HG03558 (cell line): ENCODE data around the gene HELZ.
A peak's percentile ranks its signal among the peaks of the same experiment; 100 is the strongest.
"Not testable (repeated sequence)": the region's sequence is repeated elsewhere in the genome, so short reads cannot be mapped to it uniquely, and the experiment has no call there.

Experiments
- ATAC-seq: cut with Tn5 transposase; IDR thresholded peaks from one replicate; pipeline ENCODE4 v1.9.1; 2021; ENCODE audit warnings: moderate number of reproducible peaks; ENCODE audit not compliant: unreplicated experiment; ENCODE audit errors: extremely low read depth

Gene HELZ

DNA sequence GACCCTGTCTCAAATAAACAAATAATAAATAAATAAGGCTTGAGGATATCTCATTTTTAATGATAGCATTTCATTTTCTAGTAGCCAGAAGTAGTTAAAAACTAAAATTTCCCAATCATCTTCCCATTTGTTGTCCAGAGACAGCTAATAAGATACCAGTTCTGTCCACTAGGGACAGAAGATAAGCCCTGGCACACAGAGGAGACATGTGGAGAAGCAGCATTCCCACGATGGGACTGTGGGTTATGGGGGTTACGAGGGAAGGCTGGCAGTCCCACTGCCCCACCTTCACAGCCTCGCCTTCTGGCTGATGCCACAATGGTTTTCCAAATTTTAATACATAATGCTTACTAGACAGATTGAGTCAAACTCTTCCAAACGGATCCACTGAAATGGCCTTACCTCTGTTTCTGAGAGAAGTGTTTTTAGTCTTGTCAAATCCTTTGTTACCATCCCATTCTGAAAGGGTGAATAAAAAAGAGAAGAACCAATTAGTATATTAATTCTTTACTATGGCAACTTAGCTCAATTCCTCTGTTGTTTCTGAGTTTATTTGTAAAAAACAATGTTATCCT lies 44.2 kb downstream of the HELZ start:
- ATAC-seq, result no peak

DNA sequence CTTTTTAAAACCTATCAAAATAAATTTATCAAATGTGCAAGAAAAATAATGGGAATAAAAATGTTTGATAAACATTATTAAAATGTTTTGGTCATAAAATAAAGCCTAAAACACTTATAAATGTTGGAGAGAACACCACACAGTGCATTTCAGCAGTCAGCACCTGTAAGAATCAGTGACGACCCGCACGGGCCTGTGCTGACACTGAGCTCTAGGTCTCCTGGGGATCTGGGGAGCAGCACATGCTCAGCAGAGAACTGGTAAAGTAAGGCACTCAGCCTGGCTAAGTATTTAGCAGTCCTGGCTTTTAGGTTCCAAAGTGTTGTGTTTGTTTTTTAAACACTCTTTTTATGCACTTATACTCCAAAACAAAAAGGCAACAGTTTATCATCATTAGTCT lies 46.9 kb downstream of the HELZ start:
- no peak for ATAC-seq

DNA sequence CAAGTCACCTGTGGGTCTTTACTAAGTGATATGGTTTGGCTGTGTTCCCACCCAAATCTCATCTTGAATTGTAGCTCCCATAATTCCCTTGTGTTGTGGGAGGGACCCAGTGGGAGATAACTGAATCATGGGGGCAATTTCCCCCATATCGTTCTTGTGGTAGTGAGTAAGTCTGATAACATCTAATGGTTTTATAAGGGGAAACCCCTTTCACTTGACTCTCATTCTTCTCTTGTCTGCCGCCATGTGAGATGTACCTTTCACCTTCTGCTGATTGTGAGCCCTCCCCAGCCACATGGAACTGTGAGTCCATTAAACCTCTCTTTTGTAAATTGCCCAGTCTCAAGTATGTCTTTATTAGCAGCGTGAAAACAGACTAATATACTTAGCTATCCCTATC lies 48.0 kb downstream of the HELZ start:
- not testable (repeated sequence) for ATAC-seq

DNA sequence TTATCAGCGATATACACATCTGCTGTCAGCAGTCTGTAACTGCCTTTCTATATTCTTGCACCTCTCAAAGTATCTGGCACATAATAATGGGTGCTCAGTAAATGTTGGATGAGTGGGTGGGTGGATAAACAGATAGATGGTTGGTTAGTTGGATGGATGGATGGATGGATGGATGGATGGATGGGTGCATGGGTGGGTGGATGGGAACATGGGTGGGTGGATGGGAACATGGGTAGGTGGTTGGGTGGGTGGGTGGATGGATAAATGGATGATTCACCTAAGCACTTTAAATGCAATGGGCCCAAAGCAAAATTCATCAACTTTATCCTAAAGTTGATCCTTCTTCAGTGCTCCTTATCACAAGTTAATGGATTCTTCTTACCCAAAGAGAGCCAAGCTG lies 48.6 kb downstream of the HELZ start:
- no peak for ATAC-seq

DNA sequence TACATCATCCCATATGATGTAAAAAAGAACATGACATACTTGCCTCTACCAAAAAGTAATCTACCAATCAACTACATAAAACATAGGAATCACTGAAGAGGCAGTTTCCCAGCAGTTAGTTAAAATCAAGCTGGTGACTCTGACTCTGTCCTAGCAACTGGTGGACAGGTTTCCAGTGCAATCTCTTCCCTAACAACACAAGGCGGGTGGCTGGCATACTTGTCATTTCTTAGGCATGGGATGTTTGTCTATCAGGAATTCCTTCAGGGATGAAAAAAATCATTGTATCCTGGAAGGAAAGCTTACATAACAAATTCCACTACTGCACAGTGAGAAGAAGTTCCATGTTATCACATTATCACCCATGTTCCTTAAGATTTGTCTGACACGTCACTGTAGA lies 50.9 kb downstream of the HELZ start:
- no peak for ATAC-seq

DNA sequence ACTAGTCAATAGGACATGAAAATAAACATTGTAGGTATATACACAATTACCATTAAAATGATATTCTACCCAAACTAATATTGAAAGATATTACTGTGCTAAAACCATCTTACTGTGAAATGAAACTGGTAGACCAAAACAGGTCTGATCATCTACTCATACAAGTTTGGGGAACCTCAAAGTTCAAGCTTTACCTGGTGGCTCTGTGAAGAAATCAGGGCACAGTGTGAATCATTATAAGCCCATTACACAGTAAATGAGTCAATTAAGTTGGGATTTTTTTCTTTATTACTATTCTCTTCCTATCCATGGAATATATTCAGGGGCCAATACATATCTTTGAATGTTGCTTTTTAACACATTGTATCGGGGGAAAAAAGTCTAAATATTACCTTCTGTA lies 57.1 kb downstream of the HELZ start:
- ATAC-seq, result no peak

DNA sequence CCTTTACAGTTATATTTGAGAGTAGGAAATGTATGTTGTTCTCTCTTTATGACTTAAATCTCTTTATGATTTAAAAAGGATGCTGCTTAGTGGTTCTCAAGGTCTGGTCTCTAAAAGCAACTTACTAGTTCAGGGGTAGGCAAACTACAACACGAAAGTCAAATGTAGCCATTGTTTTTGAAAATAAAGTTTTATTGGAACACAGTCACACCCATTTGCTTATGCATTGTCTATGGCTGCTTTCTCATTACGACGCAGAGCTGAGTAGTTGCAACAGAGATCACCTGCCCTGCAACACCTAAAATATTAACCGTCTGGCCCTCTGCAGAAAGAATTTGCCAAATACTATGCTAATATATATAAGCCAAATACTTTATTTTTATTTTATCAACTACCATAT lies 58.2 kb downstream of the HELZ start:
- ATAC-seq, result no peak

DNA sequence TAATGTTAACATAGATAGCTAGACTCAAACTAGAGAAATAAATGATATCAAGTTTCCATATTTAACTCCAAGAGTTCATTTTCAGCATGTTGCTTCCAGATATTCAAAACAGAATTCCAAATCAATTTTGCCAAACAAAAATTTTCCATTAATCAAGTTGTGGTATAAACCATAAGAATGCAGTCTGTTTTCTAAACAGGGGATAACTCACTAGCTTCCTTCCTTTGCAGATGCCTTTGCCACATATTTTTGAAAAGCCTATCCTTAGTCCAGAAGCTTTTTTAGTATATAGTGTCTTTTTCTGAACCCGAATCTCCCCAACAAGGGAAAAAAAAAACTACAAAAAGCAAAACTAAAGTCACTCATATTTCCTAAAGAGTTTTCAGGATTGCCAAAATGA lies 61.5 kb downstream of the HELZ start:
- ATAC-seq, result no peak

DNA sequence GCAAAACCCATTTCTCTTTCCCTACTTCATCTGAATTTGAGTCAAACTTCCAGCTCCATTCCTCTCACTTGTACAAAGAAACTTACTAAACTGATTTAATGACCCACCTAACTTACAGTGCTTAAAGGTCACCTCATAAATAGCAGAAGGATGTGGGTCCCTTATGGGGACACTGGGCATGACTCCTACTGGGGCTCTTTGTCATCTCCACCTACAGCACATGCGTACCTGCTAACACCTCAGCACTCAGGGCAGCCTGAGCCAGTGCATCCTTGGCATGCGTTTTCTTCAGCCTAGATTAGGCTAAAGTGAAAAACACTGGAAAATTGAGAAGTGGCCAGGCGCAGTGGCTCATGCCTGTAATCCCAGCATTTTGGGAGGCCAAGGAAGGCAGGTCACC lies 63.2 kb downstream of the HELZ start:
- no peak for ATAC-seq

DNA sequence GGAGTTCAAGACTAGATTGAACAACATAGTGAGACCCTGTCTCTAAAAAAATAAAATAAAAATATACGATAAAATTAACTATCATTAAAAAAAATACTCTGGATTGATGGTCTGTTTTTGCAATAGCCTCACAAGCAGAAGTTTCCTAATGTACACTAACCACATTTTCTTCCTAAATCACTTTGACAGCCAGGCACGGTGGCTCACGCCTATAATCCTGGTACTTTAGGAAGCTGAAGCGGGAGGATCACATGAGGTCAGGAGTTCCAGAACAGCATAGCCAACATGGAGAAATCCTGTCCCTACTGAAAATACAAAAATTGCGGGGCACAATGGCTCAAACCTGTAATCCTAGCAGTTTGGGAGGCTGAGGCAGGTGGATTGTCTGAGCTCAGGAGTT lies 64.7 kb downstream of the HELZ start:
- ATAC-seq, result no peak

DNA sequence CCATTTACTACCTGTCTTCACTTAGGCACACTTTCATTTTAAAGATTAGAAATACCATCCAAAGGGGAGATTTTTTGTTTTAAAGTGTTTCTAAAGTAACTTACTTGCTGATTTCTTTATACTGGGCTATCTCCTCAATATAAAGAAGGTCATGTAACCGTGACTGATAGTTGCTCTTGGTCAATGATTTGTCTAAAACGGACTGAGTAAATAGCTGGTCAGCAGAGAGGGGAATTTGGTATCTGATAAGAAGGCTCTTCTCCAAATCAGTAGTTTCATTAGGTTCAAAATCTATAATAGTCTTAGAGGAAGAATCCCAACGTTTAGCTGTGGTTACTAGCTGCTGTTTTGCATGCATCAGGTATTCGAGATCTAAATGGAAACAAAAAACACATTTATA lies 66.4 kb downstream of the HELZ start:
- no peak for ATAC-seq

DNA sequence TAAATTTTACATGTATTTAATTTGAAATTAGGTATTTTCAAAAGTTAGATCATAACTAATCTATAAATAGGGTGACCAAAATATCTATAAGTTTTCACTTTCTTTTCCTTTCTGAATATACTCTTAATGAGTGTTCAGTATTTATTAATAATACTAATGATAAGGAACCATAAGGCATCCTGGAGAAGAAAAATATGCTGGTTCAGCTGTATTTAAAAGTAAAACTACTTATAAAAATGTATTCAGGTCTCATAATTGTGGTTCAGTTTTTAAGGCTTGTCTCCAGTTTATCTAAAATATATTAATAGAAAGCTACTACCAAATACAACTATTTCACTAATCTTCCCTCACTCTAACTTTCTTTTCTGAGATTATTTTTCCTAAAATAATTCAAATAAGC lies 67.3 kb downstream of the HELZ start:
- ATAC-seq, result no peak

DNA sequence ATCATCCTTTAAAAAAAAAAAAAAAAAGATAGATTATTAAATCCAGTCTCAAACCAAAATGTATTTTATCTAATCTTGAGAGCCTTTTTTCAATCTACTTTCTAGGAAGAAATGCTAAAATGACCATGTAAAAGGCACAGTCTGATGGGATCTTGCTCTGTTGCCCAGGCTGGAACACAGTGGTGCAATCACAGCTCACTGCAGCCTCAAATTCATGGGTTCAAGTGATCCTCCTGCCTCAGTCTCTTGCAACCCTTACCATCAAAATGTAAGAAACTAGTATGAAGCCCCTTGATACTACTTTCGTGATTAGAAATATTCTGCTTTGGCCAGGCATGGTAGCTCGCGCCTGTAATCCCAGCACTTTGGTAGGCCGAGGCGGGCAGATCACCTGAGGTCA lies 70.8 kb downstream of the HELZ start:
- ATAC-seq, result no peak

DNA sequence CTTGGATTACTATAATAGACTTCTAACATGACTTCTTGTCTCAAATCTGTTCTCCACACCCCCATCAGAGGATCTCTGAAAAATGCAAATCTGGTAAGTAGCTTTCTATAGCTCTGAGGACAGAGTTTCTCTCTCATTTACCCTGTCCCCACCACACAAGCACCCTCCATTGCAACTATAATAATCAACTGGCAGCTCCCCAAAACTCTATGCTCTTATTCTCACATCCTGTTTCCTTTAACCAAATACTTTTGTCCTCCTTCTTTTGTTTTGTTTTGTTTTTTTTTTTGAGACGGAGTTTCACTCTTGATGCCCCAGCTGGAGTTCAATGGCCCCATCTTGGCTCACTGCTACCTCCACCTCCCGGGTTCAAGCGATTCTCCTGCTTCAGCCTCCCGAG lies 73.4 kb downstream of the HELZ start:
- peak; percentile 71 for ATAC-seq

DNA sequence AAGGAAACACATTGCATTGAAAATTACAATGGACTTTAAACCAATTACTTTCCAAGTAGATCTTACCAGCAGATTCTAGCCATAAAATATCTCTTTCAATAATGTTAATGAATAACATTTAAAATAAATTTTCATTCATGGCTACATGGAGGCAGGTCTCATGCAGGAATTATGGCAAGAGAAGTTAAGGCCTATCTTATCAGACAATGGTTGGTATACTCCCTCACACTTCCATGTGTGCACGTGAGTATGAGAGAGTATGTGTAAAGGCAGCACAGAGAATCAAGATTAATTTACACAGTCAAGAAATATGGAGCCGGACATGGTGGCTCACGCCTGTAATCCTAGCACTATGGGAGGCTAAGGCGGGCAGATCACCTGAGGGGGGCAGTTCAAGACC lies 76.5 kb downstream of the HELZ start:
- ATAC-seq, result no peak

DNA sequence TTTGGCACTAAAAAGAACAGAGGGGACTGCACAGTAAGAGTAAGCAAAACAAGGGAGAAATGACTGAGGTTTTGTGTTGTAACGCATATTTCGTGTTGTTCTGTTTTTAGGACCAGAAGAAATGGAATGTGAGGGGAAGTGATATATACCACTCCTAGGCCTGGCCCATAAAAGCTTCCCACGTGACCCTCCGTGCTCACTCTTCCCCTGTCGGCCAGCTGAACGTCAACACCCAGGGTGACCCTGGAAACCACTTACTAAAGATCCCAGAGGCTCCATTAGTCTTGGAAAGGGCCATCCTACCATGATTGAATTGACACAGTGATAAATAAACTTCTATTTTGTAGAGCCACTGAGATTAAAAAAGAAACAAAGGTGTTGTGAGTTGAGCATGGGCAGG lies 79.8 kb downstream of the HELZ start:
- ATAC-seq, result no peak

DNA sequence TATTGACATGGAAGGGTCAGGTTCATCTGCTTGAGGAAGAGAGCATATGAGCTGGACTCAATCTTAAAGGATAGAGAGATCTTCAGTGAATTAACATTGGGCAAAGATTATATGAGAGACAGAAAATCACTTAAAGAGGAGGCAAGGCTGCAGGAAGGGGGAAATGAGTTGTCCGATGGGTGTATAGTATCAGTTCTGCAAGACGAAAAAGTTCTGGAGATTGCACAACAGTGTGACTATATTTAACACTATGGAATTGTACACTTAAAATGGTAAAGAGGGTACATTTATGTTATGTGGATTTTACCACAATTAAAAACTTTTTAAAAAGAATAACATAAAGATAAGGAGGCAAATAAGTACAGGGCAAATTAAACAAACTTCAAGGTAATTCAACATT lies 80.7 kb downstream of the HELZ start:
- ATAC-seq, result no peak

DNA sequence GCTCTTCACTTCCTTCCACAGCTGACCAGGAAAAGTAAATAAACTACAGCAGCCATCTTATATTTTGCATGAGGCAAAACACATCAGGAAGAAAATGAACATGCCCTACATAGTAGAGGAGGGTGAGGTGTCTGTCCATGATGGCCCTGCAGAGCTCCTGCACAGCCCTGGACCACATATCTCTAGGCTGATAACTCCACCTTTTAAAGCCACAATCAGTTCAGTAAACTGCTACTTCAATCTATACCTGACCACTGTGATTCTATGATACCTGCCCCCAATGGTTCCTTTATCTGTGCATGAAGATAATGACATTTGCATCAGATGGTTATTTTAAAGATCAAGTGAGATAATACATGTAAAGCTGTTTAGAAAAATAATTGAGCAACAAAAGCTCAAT lies 82.2 kb downstream of the HELZ start:
- ATAC-seq, result no peak

DNA sequence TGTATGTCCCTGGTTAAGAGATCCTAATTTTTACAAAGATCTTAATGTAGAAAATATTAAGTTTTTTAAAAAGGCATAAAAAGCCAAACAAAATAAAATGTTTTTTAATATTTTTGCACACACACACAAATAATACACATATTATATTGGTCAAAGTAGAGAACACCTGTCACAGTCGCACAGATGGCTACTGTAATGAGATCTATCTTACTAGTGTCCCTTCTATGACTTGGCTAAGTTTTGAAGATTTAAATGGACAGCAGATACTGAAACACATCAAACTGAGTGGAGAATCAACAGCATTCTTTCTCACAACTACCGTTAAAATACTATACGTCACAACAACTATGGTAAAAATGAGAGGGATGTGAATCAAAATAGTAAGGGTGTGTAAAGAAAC lies 83.4 kb downstream of the HELZ start:
- no peak for ATAC-seq

DNA sequence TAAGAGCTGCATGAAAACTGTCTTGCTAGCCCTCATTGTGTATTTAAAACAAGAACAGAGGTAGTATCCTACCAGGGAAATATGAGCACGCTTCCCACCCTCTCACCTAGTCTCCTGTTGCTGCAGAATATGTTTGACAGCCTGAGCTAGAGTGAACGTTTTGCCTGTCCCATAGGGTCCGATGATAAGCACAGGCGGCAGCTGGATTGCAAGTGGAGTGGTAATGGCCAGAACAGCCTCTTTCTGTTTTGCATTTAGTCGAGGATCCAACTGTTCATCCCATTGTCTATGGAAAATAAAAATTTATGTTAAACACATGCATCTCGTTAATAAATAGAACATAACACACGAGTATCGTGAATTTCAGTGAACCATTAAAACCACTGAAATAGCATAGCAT lies 84.2 kb downstream of the HELZ start:
- ATAC-seq, result no peak

DNA sequence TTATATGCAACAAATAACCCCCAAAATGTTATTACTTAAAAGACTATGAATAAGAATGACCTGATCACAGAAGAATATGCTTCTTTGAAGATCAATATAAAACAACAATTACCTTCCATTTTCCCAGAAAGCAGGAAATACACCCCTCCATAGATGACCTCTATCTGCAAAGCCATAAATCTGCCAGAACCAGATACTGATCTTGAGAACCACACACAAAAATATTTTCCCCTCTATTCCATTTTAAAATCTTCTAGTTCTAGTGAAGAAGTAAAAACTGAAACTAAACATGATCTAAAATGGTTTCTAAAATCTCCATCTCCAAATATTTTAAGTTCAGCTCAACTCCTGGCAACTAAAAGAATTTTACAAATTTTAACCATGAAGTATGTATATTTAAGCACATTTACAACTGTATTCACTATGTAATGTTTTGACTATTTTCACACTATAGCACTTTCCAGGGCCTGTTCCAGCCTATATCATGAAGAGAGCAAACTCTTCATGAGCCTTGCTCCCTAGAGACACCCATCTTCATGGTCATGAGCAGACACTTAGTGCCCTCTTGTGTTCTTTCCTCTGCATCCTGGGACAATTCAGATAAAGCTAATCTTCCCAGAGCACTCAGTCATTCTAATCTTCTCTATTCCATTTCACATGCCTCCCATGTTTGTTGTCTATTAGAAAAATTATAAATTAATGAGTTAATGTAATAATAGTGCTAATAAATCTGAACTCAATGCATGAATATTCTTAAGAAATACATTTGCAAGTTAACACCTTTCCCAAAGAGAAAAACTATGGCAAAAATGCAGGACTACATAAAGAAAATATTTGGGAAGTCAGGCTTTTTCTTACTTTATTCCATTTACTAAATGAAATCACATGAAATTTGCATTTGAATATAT lies 87.0 kb downstream of the HELZ start:
- ATAC-seq, result no peak
